H9 (cell line): ENCODE results near the gene SLK. TPM values are rescaled to one million over a fixed set of nuclear protein-coding genes. Genes with fewer than 3 reads are reported as not detected.

Source experiments
- DNase-seq: peaks from one replicate; pipeline ENCODE4 v3.0.0-alpha.2; 2017
- H2AFZ ChIP-seq: one replicate; pipeline ENCODE4 v1.6.1; 2013; ENCODE audit warnings: mild to moderate bottlenecking, low read length, control low read depth, moderate library complexity
- H2AK5ac ChIP-seq: 2 replicates; pipeline ENCODE4 v1.6.1; 2013; ENCODE audit warnings: low read length, control low read depth, mixed read lengths; ENCODE audit not compliant: insufficient read length
- H2BK120ac ChIP-seq: one replicate; pipeline ENCODE4 v1.6.1; 2013; ENCODE audit warnings: low read depth, mild to moderate bottlenecking, low read length, control low read depth, inconsistent platforms; ENCODE audit not compliant: poor library complexity, severe bottlenecking
- H2BK12ac ChIP-seq: 2 replicates; pipeline ENCODE4 v1.6.1; 2013; ENCODE audit warnings: low read length, control low read depth, mixed read lengths, low read depth; ENCODE audit not compliant: insufficient read length
- H2BK15ac ChIP-seq: 2 replicates; pipeline ENCODE4 v1.6.1; 2013; ENCODE audit warnings: low read depth, low read length, control low read depth
- H2BK20ac ChIP-seq: one replicate; pipeline ENCODE4 v1.6.1; 2013; ENCODE audit warnings: low read depth, mild to moderate bottlenecking, low read length, control low read depth, inconsistent platforms; ENCODE audit not compliant: poor library complexity, severe bottlenecking
- H2BK5ac ChIP-seq: 2 replicates; pipeline ENCODE4 v1.6.1; 2013; ENCODE audit warnings: low read length, control low read depth, mixed read lengths; ENCODE audit not compliant: insufficient read length
- H3K14ac ChIP-seq: 2 replicates; pipeline ENCODE4 v1.6.1; 2013; ENCODE audit warnings: low read length, control low read depth; ENCODE audit not compliant: insufficient read depth
- H3K18ac ChIP-seq: 2 replicates; pipeline ENCODE4 v1.6.1; 2013; ENCODE audit warnings: low read depth, mild to moderate bottlenecking, mixed read lengths, low read length, control low read depth; ENCODE audit not compliant: insufficient read length
- H3K23ac ChIP-seq: 2 replicates; pipeline ENCODE4 v1.6.1; 2013; ENCODE audit warnings: low read length, control low read depth, mixed read lengths, low read depth; ENCODE audit not compliant: insufficient read length
- H3K23me2 ChIP-seq: 2 replicates; pipeline ENCODE4 v1.6.1; 2013; ENCODE audit warnings: low read depth, mild to moderate bottlenecking, mixed read lengths, low read length, control low read depth; ENCODE audit not compliant: insufficient read length, poor library complexity, severe bottlenecking
- H3K27ac ChIP-seq: 2 replicates; pipeline ENCODE4 v1.5.1; 2013; ENCODE audit warnings: low read length, control low read depth, mixed read lengths, low read depth; ENCODE audit not compliant: insufficient read length
- H3K27me3 ChIP-seq: 2 replicates; pipeline ENCODE4 v1.6.1; 2013; ENCODE audit warnings: low read length, control low read depth, inconsistent platforms; ENCODE audit not compliant: insufficient read depth
- H3K4ac ChIP-seq: 2 replicates; pipeline ENCODE4 v1.6.1; 2013; ENCODE audit warnings: low read depth, mild to moderate bottlenecking, control low read depth, inconsistent platforms, low read length, moderate library complexity
- H3K4me1 ChIP-seq: 2 replicates; pipeline ENCODE4 v1.6.1; 2013; ENCODE audit warnings: low read length, control low read depth, inconsistent platforms; ENCODE audit not compliant: insufficient read depth
- H3K4me2 ChIP-seq: 2 replicates; pipeline ENCODE4 v1.6.1; 2013; ENCODE audit warnings: low read length, control low read depth, mixed read lengths; ENCODE audit not compliant: insufficient read length, insufficient read depth
- H3K56ac ChIP-seq: 2 replicates; pipeline ENCODE4 v1.6.1; 2013; ENCODE audit warnings: low read depth, mild to moderate bottlenecking, mixed read lengths, low read length, control low read depth; ENCODE audit not compliant: insufficient read length
- H3K79me1 ChIP-seq: 2 replicates; pipeline ENCODE4 v1.6.1; 2013; ENCODE audit warnings: low read depth, mild to moderate bottlenecking, moderate library complexity, low read length, control low read depth, inconsistent platforms; ENCODE audit not compliant: insufficient read depth, poor library complexity, severe bottlenecking
- H3K79me2 ChIP-seq: 2 replicates; pipeline ENCODE4 v1.6.1; 2013; ENCODE audit warnings: low read length, control low read depth, inconsistent platforms; ENCODE audit not compliant: insufficient read depth
- H3K9ac ChIP-seq: 2 replicates; pipeline ENCODE4 v1.6.1; 2013; ENCODE audit warnings: low read length, control low read depth, mixed read lengths; ENCODE audit not compliant: insufficient read length; ENCODE audit errors: extremely low read depth
- H3K9me3 ChIP-seq: one replicate; pipeline ENCODE4 v1.6.1; 2013; ENCODE audit warnings: low read depth, low read length, inconsistent platforms; ENCODE audit not compliant: control insufficient read depth
- H3T11ph ChIP-seq: one replicate; pipeline ENCODE4 v1.6.1; 2013; ENCODE audit warnings: mild to moderate bottlenecking, low read length, control low read depth, inconsistent platforms
- H4K20me1 ChIP-seq: one replicate; pipeline ENCODE4 v1.6.1; 2013; ENCODE audit not compliant: control insufficient read depth, insufficient read length, insufficient read depth
- H4K5ac ChIP-seq: 2 replicates; pipeline ENCODE4 v1.6.1; 2013; ENCODE audit warnings: low read depth, mild to moderate bottlenecking, mixed read lengths, low read length, control low read depth; ENCODE audit not compliant: insufficient read length
- H4K8ac ChIP-seq: replicated peaks from 2 replicates; pipeline ENCODE4 v1.6.1; 2013; ENCODE audit warnings: low read length, control low read depth, mixed read lengths, low read depth; ENCODE audit not compliant: insufficient read length
- H4K91ac ChIP-seq: 2 replicates; pipeline ENCODE4 v1.6.1; 2013; ENCODE audit warnings: low read depth, mild to moderate bottlenecking, moderate library complexity, mixed read lengths, low read length, control low read depth; ENCODE audit not compliant: insufficient read length
- H3K27ac Mint-ChIP-seq, 3 experiments: 2 replicates in 2 of 3; 3 replicates in 1 of 3; pipeline ENCODE4 v1.8.0; 2020 to 2021; ENCODE audit warnings: mixed read lengths in 3 of 3, mild to moderate bottlenecking in 1 of 3, moderate library complexity in 1 of 3
- H3K27me3 Mint-ChIP-seq: 2 replicates; pipeline ENCODE4 v1.8.0; 2021; ENCODE audit warnings: low read depth, mild to moderate bottlenecking, moderate library complexity, mixed read lengths
- H3K36me3 Mint-ChIP-seq, 3 experiments: 2 replicates in 2 of 3; 3 replicates in 1 of 3; pipeline ENCODE4 v1.8.0; 2020 to 2021; ENCODE audit warnings: low read depth in 3 of 3, mixed read lengths in 3 of 3; ENCODE audit not compliant: insufficient read depth in 1 of 3
- H3K4me1 Mint-ChIP-seq, 2 experiments: 2 replicates each; pipeline ENCODE4 v1.8.0; 2020; ENCODE audit warnings: mixed read lengths in 2 of 2
- H3K4me3 Mint-ChIP-seq, 2 experiments: 2 replicates in 1 of 2; 3 replicates in 1 of 2; pipeline ENCODE4 v1.8.0; 2020 to 2021; ENCODE audit warnings: mild to moderate bottlenecking in 2 of 2, mixed read lengths in 2 of 2, moderate library complexity in 1 of 2
- H3K9me3 Mint-ChIP-seq, 2 experiments: 2 replicates in 1 of 2; 3 replicates in 1 of 2; pipeline ENCODE4 v1.8.0; 2020; ENCODE audit warnings: mild to moderate bottlenecking in 2 of 2, mixed read lengths in 2 of 2, moderate library complexity in 1 of 2
- WGBS: extraction: QIAGEN DNeasy Blood & Tissue Kit; methylation state at CpG from one replicate; pipeline ENCODE4 v1.1.7; 2013; ENCODE audit warnings: missing lambda C conversion rate, low lambda C conversion rate, mixed read lengths; ENCODE audit not compliant: insufficient read length; ENCODE audit errors: extremely low coverage; 5-methylcytosine and 5-hydroxymethylcytosine counted together
- total RNA-seq: library from RNA; stranded (reverse); gene quantifications from 2 replicates; pipeline ENCODE4 v1.2.1, GENCODE V29; 2021
- TF ChIP-seq, protein P1 (sequence below): fragments of 200-600 bp; sonication (generic); conservative IDR thresholded peaks from 3 replicates; pipeline ENCODE4 v1.8.0; 2021; ENCODE audit warnings: antibody characterized with exemption, mild to moderate bottlenecking

SLK gene
- total RNA-seq, 1 experiment from 2014 or later, result 21.0 TPM

DNA sequence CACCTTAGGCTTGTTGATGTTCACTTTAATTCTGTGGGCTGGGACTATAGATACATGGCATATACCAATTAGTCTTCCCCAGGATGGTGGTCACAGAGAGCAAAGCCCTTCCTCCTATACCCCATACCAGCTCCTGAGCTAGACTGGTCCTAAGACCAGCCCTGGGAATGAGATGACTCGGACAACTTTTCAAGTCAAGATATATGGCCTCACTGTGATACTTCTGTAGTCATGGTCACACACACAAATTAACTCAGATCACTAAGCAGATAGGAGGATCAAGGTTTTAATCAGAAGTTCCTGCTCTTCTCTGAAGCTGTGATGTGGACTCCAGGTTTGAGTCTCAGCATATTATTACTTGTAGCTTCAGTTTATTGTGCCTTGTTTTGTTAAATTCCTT, 53.1 kb downstream of the SLK start:
- H3K4me1 ChIP-seq, result no peaks in the 10 kb centered on the region
- no peak overlapping the region for H2BK12ac ChIP-seq
- no peaks in the 10 kb centered on the region for H4K20me1 ChIP-seq
- Mint-ChIP-seq H3K27me3 (no peaks in the 10 kb centered on the region), H3K27ac (no peak overlapping the region; a peak in 1 of 7 replicates), H3K36me3 (peaks cover 6 to 44% (median 28%) of the 10 kb centered on the region in 3 experiments; a peak in 5 of 7 replicates), H3K9me3 (no peaks in the 10 kb centered on the region), H3K4me3 (no peak overlapping the region), H3K4me1 (peaks cover 9 to 14% of the 10 kb centered on the region in 2 experiments)
- no peaks in the 10 kb centered on the region for H3K79me1 ChIP-seq
- H4K5ac ChIP-seq, result no peak overlapping the region
- H4K8ac ChIP-seq, result no peak overlapping the region
- no peak overlapping the region for H4K91ac ChIP-seq
- no peak overlapping the region for H3K27ac ChIP-seq
- no peak overlapping the region for H3T11ph ChIP-seq
- no CpG with 5 or more reads among the region's 1 CpG for WGBS
- H3K4ac ChIP-seq, result no peak overlapping the region
- H3K23me2 ChIP-seq, result no peaks in the 10 kb centered on the region
- no peak overlapping the region for H2BK15ac ChIP-seq
- H3K9me3 ChIP-seq, result no peaks in the 10 kb centered on the region
- no peak overlapping the region for H3K18ac ChIP-seq
- H3K56ac ChIP-seq, result no peak overlapping the region
- DNase-seq, result no peak
- no peaks in the 10 kb centered on the region for H3K79me2 ChIP-seq
- H2AFZ ChIP-seq, result no peak overlapping the region
- H3K9ac ChIP-seq, result no peak overlapping the region
- TF ChIP-seq, protein P1, sequence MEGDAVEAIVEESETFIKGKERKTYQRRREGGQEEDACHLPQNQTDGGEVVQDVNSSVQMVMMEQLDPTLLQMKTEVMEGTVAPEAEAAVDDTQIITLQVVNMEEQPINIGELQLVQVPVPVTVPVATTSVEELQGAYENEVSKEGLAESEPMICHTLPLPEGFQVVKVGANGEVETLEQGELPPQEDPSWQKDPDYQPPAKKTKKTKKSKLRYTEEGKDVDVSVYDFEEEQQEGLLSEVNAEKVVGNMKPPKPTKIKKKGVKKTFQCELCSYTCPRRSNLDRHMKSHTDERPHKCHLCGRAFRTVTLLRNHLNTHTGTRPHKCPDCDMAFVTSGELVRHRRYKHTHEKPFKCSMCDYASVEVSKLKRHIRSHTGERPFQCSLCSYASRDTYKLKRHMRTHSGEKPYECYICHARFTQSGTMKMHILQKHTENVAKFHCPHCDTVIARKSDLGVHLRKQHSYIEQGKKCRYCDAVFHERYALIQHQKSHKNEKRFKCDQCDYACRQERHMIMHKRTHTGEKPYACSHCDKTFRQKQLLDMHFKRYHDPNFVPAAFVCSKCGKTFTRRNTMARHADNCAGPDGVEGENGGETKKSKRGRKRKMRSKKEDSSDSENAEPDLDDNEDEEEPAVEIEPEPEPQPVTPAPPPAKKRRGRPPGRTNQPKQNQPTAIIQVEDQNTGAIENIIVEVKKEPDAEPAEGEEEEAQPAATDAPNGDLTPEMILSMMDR, result no peak
- H2BK5ac ChIP-seq, result no peak overlapping the region
- H3K4me2 ChIP-seq, result no peak overlapping the region
- no peaks in the 10 kb centered on the region for H3K27me3 ChIP-seq
- no peak overlapping the region for H2BK20ac ChIP-seq
- H3K14ac ChIP-seq, result no peak overlapping the region
- H2AK5ac ChIP-seq, result no peak overlapping the region
- no peak overlapping the region for H3K23ac ChIP-seq
- no peak overlapping the region for H2BK120ac ChIP-seq
